A549 (cell line): ENCODE results near the gene RAB2B.

Experiments
- CEBPB ChIP-seq, 2 experiments: fragments of >200 bp in 1 of 2; sonication (Bioruptor Twin) in 1 of 2; formaldehyde crosslinking in 1 of 2; IDR thresholded peaks; 2 replicates each; pipeline ENCODE4 v1.6.1; 2012 to 2016
- CTCF ChIP-seq: fragments of >200 bp; sonication (Bioruptor Twin); formaldehyde crosslinking; IDR thresholded peaks from 3 replicates; pipeline ENCODE4 v1.5.1; 2016
- POLR2A ChIP-seq: IDR thresholded peaks from 2 replicates; pipeline ENCODE4 v1.6.1; 2012; ENCODE audit warnings: mild to moderate bottlenecking, low read length
- REST ChIP-seq: fragments of 200-600 bp; sonication (generic); IDR thresholded peaks from 2 replicates; pipeline ENCODE4 v1.6.1; 2016; ENCODE audit warnings: antibody characterized with exemption, mild to moderate bottlenecking, moderate library complexity

- TF ChIP-seq CEBPB (IDR thresholded peaks at IDR 0.05) (no peak), CTCF (no peak), REST (no peak), POLR2A (no peak)
Observed at GRCh38 chr14:21496453-21496852, 19.7 kb upstream of the RAB2B start.
